AG10803 (cell line): Measurements from ENCODE around the gene TIMM21.
A peak's percentile ranks its signal among the peaks of the same experiment; 100 is the strongest.

Experiments used
- DNase-seq: peaks from one replicate; pipeline ENCODE4 v3.0.0; 2010; ENCODE audit warnings: low read depth
- H3K4me3 ChIP-seq: 2 replicates; pipeline ENCODE4 v1.5.1; 2011; ENCODE audit warnings: mild to moderate bottlenecking, low read length, control low read depth
- CTCF ChIP-seq: conservative IDR thresholded peaks from 2 replicates; pipeline ENCODE4 v1.5.1; 2011; ENCODE audit warnings: mild to moderate bottlenecking, low read length, control low read depth, inconsistent platforms

Gene TIMM21

GRCh38 chr18:74132201-74132600 lies 16.1 kb upstream of the TIMM21 start:
- no peak for DNase-seq
- no peak for TF ChIP-seq CTCF
- no peak overlapping the region for H3K4me3 ChIP-seq

- no peak overlapping the region for H3K4me3 ChIP-seq
- DNase-seq = no peak
- no peak for TF ChIP-seq CTCF
Measured at GRCh38 chr18:74137920-74138538, 10.3 kb upstream of the TIMM21 start.

- no peak for DNase-seq
Measured at GRCh38 chr18:74139411-74139810, 8.9 kb upstream of the TIMM21 start.

GRCh38 chr18:74139888-74140287 lies 8.4 kb upstream of the TIMM21 start:
- H3K4me3 ChIP-seq = no peak overlapping the region
- TF ChIP-seq CTCF = no peak
- DNase-seq = peak; percentile 34

More at GRCh38 chr18:74139411-74139810, 8.9 kb upstream of the TIMM21 start:
- H3K4me3 ChIP-seq = no peak overlapping the region
- no peak for TF ChIP-seq CTCF

- no peak overlapping the region for H3K4me3 ChIP-seq
- no peak for TF ChIP-seq CTCF
- no peak for DNase-seq
Measured at GRCh38 chr18:74140582-74140981, 7.7 kb upstream of the TIMM21 start.

- no peak for DNase-seq
- no peak for TF ChIP-seq CTCF
- H3K4me3 ChIP-seq = no peak overlapping the region
Measured at GRCh38 chr18:74141667-74142066, 6.7 kb upstream of the TIMM21 start.

GRCh38 chr18:74142252-74142651 lies 6.1 kb upstream of the TIMM21 start:
- DNase-seq = peak; percentile 56
- no peak overlapping the region for H3K4me3 ChIP-seq
- TF ChIP-seq CTCF = 0 out of 2 replicates have a peak, but pooled peaks have one; percentile 9
